Measurements from ENCODE around the gene FOXL2NB.

FOXL2NB gene

DNA sequence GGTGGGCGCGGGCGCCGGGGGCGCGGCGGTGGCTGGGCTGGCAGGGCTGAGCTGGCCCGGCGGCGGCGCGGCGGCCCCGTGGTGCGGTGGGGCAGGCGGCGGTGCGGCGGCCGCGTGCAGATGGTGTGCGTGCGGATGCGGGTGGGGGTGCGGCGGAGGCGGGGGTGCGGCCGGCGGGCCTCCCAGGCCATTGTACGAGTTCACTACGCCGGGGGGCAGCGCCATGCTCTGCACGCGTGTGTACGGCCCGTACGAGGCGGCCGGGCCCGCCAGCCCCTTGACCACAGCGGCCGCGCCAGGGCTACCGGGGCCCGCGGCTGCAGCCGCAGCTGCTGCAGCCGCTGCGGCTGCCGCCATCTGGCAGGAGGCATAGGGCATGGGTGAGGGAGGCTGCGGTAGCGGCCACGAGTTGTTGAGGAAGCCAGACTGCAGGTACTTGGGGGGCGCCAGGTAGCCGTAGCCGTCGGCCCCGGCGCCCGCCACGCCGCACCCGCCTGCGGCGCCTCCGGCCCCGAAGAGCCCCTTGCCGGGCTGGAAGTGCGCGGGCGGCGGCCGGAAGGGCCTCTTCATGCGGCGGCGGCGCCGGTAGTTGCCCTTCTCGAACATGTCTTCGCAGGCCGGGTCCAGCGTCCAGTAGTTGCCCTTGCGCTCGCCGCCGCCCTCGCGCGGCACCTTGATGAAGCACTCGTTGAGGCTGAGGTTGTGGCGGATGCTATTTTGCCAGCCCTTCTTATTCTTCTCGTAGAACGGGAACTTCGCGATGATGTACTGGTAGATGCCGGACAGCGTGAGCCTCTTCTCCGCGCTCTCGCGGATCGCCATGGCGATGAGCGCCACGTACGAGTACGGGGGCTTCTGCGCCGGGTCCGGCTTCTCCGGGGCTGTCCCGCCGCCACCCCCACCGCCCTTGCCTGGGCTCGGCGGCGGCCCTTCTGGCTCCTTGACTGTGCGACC, 1.0 kb upstream of the FOXL2NB start:
- peak; percentile 49 for DNase-seq

GRCh38 chr3:138947495-138948121, 591 bp downstream of the FOXL2NB start:
- DNase-seq: no peak

GRCh38 chr3:138948371-138949001, 1.5 kb downstream of the FOXL2NB start:
- DNase-seq: no peak

- DNase-seq: no peak
Measured at GRCh38 chr3:138949002-138949418, 2.0 kb downstream of the FOXL2NB start.

DNA sequence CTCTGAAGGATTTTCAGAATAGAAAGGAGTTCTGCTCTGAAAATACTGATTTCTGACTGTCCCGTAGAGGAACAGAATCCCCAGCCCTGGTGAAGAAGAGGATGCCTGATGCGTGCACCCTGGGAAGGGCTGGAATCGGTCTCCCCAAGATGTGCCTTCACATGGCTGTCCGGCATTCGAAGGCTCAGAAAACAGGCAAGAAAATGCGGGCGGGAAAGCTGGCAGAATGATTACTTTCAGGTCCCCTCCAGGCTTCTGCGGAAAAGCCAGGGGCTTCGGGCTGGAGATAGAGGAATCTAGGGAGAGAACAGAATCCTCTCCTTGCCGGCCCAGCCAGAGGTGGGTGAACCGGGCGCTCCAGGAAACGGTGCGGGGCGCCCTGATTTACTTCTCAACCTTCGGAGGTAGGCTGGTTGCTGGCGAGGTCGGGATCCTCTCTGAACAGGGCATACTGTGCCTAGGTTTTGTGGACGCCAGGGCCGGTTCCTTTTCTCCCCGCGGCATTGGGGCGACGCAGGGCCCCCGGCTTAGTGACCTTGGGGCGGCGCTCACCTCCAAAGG, 2.5 kb downstream of the FOXL2NB start:
- no peak for DNase-seq

GRCh38 chr3:138950006-138950644, 3.1 kb downstream of the FOXL2NB start:
- no peak for DNase-seq

- no peak for DNase-seq
Measured at GRCh38 chr3:138950701-138951100, 3.7 kb downstream of the FOXL2NB start.

DNA sequence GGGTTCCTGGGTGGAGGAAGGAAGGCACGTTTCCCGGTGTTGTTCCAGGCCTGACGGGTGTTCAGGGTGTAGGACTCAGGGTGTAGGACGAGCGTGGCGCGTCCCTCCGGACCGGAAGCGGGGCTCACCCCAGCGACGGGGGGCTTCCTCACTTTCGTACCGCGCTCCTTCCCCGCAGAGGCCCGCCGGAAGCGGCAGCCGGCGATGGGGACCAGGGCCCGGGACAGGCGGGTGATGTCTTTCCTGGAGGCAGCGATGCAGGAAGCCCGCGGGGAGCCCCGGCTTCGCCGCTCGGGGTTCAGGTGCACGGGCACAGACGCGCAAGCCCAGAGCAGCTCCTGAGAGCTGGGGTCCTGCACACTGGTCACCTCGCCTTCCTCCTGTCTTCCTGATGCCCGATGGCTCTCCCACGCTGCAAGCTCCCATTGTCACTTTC, 13.4 kb downstream of the FOXL2NB start:
- DNase-seq: no peak

GRCh38 chr3:138962854-138963560, 16.0 kb downstream of the FOXL2NB start:
- DNase-seq: no peak

GRCh38 chr3:138964264-138964663, 17.2 kb downstream of the FOXL2NB start:
- DNase-seq: no peak

- no peak for DNase-seq
Measured at GRCh38 chr3:138964923-138965322, 17.9 kb downstream of the FOXL2NB start.

DNA sequence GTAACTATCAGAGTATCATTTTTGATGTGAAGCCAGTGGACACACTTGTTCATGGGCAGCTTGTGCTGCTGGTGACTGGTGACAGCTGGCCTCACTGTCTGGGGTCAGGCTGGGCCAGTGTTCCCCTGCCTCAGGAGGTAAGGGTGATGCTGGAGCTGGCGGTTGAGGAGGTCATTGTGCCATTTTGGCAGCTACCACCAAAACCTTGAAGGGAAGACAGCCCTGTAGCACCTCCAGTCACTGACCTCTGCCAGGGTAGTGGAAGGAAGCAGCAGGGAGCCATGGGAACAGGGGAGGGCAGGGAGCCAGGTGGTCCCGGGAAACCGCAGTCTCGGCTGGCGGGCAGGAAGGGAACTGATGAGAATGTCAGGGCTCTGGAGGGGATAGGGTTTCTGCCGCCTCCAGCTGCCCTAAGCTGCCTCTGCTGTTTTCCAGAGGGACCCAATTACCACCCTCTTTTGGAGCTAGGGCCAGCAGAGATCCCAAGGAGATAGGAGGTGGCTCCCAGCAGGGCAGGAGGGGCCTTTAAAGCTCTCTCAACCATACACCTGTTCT, 24.8 kb downstream of the FOXL2NB start:
- DNase-seq: no peak

DNA sequence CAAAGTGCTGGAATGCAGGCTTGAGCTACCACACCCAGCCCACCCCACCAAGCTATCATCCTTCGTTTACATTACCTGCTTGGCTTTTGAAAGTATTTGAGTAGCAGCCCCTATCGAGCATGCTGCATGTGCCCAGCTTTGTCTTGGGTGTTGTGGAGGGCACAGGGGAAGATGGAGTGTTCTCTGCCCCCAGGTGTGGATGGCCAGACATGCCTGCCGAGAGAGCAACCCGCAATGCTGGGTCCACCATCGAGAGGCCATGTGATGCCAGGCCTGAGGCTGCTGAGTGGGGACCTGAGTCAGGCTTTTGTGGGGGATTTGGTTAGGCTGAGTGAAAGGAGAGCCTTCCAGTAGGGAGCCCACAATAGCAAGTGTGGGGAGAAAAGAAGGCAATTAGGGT, 25.9 kb downstream of the FOXL2NB start:
- no peak for DNase-seq

DNA sequence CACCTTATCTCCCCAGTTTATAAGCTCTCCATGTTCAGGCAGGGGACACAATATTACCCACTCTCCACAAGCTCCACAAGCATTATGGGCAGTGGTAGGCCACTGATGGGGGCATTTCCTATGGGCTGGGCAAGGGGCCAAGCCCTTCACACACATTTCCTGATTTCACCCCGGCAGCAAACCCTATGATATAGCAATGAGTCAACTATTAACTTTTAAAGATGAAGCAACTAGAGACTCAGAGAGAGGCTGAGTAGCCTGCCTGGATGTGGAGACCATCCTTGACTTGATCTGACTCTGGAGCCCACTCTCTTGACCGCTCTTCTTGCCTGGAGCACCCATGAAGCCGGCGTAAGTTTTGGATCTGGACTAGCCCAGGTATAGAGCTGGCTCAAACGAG, 27.4 kb downstream of the FOXL2NB start:
- DNase-seq: no peak

DNA sequence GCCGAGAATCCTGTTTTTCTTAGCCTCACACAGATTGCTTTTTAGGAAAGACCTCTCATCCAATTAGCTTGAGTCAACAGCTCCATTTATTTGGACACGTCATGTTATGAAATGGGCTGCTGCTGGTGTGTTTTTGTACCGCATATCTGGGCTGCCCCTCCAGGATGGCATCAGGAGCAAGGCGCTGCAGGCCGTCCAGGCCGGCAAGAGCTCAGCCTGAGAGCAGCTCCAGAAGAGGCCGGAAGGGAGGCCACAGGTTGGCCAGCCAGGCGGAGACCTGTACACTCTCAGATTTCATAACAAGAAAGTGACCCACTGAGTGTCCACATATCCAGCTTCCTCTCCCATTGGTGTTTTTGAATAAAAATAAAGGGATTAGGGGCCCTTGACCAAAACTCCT, 28.3 kb downstream of the FOXL2NB start:
- no peak for DNase-seq

GRCh38 chr3:138976047-138976446, 29.0 kb downstream of the FOXL2NB start:
- no peak for DNase-seq

DNA sequence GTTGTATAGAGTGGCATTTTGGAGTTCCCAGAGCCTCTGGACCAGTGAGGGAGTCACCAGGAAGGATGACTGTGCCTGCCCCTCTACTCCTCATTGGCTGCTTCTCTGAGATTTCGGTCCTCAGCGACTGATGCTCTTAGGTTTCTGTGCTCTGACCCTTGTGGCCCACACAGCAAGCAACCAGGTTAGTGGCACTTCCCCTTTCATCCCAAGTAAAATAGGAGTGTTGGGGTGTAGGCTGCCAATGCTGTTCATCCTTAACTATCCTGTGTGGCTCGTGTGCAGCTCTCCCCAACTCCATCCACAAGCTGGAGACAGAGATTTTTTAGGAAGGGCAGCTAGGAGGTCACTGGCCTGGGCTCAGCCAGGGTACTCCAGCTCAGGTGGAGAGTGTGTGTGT, 37.8 kb downstream of the FOXL2NB start:
- DNase-seq: no peak

GRCh38 chr3:138985932-138986331, 38.9 kb downstream of the FOXL2NB start:
- no peak for DNase-seq

- no peak for DNase-seq
Measured at GRCh38 chr3:138987181-138987580, 40.2 kb downstream of the FOXL2NB start.

DNA sequence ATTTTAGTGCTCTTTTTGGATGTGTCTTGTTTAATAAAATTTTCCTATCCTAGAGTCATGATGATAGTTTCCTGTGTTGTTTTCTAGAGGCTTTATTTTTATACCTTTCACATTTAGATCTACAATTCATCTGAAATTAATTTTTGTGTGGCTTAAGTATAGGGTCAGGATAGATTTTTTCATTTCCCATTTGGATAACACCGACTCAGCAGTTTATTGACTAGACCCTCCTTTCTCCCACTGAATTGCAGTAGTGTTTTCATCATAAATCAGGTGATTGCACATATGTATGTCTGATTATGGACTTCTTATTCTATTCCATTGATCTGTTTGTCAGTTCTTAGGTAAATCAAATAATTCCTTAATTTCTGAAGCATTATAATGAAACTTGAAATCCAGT, 48.7 kb downstream of the FOXL2NB start:
- no peak for DNase-seq

Data from activated CD4-positive, alpha-beta T cell treated with anti-CD3 and anti-CD28 coated beads, Interleukin-10, Interleukin-2, amounts not matched to agents 100 ng/mL and 50 ng/mL, durations not matched to agents 16 hours and 8 hours (primary cell).